ENCODE data around the gene PLEKHG5. TPM values are rescaled to one million over a fixed set of nuclear protein-coding genes. Genes with fewer than 3 reads are reported as not detected.

PLEKHG5 gene
- total and polyA plus RNA-seq, 4 donors, result 0.28 to 1.9 (median 1.1) TPM

GRCh38 chr1:6468729-6469461 lies 22.6 kb downstream of the PLEKHG5 start:
- Histone ChIP-seq H3K9ac (ENCODE audit: low read depth in 1 of 2, low read length in 2 of 2) (no peak overlapping the region), H3K36me3 (ENCODE audit: control insufficient read depth in 4 of 4, insufficient read depth in 3 of 4, low read depth in 1 of 4, low read length in 3 of 4) (no peaks in the 10 kb centered on the region), H3K9me3 (ENCODE audit: control insufficient read depth in 4 of 4, low read length in 3 of 4) (no peaks in the 10 kb centered on the region), H3K27ac (ENCODE audit: low read depth in 1 of 2, low read length in 2 of 2) (no peak overlapping the region), H3K4me3 (ENCODE audit: low read depth in 1 of 3, low read length in 3 of 3) (no peak overlapping the region), H3K27me3 (ENCODE audit: control insufficient read depth in 4 of 4, insufficient read depth in 4 of 4, low read length in 3 of 4) (no peaks in the 10 kb centered on the region), H3K4me1 (ENCODE audit: control insufficient read depth in 4 of 4, insufficient read depth in 4 of 4, low read length in 3 of 4) (peaks cover 7 to 25% (median 16%) of the 10 kb centered on the region in 4 donors)
- TF ChIP-seq HNF4G (IDR thresholded peaks at IDR 0.05) (no peak), ZBTB33 (IDR thresholded peaks at IDR 0.05) (no peak), EGR1 (IDR thresholded peaks at IDR 0.05; ENCODE audit: low read depth in 2 of 2) (no peak), FOXA1 (IDR thresholded peaks at IDR 0.05) (no peak), NR2F2 (IDR thresholded peaks at IDR 0.05) (no peak), HNF4A (conservative IDR thresholded peaks at IDR 0.05) (no peak), RAD21 (IDR thresholded peaks at IDR 0.05) (no peak), ATF3 (IDR thresholded peaks at IDR 0.05) (no peak), REST (IDR thresholded peaks at IDR 0.05) (no peak), MAX (IDR thresholded peaks at IDR 0.05) (no peak), CTCF (IDR thresholded peaks at IDR 0.05; ENCODE audit: low read depth, low read length, missing input control) (no peak), JUND (IDR thresholded peaks at IDR 0.05) (no peak), YY1 (IDR thresholded peaks at IDR 0.05) (no peak), GABPA (IDR thresholded peaks at IDR 0.05 in 1 of 2, conservative IDR thresholded peaks at IDR 0.05 in 1 of 2) (no peak), RXRA (IDR thresholded peaks at IDR 0.05) (no peak), SP1 (IDR thresholded peaks at IDR 0.05) (no peak), FOXA2 (IDR thresholded peaks at IDR 0.05) (no peak), TAF1 (conservative IDR thresholded peaks at IDR 0.05) (no peak)
- no peak for DNase-seq (ENCODE audit: low spot score)
- whole genome bisulfite sequencing, result 95% methylated on average over 13 of the region's 13 CpGs
